ENCODE data around the gene LPIN1. TPM values are rescaled to one million over a fixed set of nuclear protein-coding genes. Genes with fewer than 3 reads are reported as not detected.

LPIN1 gene
- total and polyA plus RNA-seq, 2 of the 8 experiments (the other 6 are each of a cell fraction or from before 2014, with no cell fraction given) = 4.3 to 9.8 TPM

GRCh38 chr2:11786191-11786590, 39.8 kb downstream of the LPIN1 start (continued):
- TF ChIP-seq RAD21 (IDR thresholded peaks at IDR 0.05 in 1 of 2, conservative IDR thresholded peaks at IDR 0.05 in 1 of 2; ENCODE audit: low read depth in 2 of 2, low read length in 2 of 2) = no peak
- no peak for TF ChIP-seq POU5F1 (IDR thresholded peaks at IDR 0.05; ENCODE audit: low read depth, low read length)
- TF ChIP-seq NRF1 (IDR thresholded peaks at IDR 0.05; ENCODE audit: low read depth, low read length) = no peak
- no peak for TF ChIP-seq SP1 (IDR thresholded peaks at IDR 0.05; ENCODE audit: low read depth, low read length)
- no peak for TF ChIP-seq FOSL1 (IDR thresholded peaks at IDR 0.05; ENCODE audit: insufficient read depth, low read depth, low read length)
- no peak for TF ChIP-seq RNF2 (IDR thresholded peaks at IDR 0.05; ENCODE audit: borderline replicate concordance, low read depth, low read length, missing control alignments, poor library complexity, severe bottlenecking)
- TF ChIP-seq KDM1A (IDR thresholded peaks at IDR 0.05; ENCODE audit: borderline replicate concordance, low read length) = no peak

Data from H1 (cell line).